ENCODE results near the gene GOLGA2. TPM values are rescaled to one million over a fixed set of nuclear protein-coding genes. Genes with fewer than 3 reads are reported as not detected.

The GOLGA2 gene
- total RNA-seq, 4 donors from 2014 or later, result 71.1 to 130 (median 83.1) TPM

DNA sequence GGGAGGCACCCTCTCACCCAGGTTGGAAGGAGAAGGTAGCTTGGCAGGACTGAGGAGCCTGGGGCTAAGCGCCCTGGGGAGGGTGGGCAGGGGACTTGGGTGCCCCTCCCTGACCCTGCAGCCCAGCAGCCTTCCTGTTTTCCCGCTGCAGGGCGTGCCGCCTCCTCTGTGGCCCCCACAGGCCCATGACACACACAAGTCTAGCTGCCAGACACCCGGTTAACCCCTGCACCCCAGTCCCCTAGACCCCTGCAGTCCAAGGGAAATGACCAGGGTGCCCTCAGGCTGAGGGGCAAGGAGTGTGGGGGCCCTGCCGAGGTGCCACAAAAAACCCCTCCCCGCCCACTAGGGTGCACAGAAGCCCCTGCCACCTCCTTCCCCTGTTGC lies 33.0 kb downstream of the GOLGA2 start:
- Histone ChIP-seq H3K27me3 (peaks cover 16% of the 10 kb centered on the region), H3K27ac (peak overlapping the region in 3 of 4 donors; percentile 72 to 81 (median 73)), H3K4me1 (peaks cover 0 to 21% (median 12%) of the 10 kb centered on the region in 3 donors), H3K9me3 (no peaks in the 10 kb centered on the region), H3K4me3 (peak overlapping the region in 1 of 2 donors; percentile 45), H3K36me3 (no peaks in the 10 kb centered on the region)
- TF ChIP-seq, protein P1, sequence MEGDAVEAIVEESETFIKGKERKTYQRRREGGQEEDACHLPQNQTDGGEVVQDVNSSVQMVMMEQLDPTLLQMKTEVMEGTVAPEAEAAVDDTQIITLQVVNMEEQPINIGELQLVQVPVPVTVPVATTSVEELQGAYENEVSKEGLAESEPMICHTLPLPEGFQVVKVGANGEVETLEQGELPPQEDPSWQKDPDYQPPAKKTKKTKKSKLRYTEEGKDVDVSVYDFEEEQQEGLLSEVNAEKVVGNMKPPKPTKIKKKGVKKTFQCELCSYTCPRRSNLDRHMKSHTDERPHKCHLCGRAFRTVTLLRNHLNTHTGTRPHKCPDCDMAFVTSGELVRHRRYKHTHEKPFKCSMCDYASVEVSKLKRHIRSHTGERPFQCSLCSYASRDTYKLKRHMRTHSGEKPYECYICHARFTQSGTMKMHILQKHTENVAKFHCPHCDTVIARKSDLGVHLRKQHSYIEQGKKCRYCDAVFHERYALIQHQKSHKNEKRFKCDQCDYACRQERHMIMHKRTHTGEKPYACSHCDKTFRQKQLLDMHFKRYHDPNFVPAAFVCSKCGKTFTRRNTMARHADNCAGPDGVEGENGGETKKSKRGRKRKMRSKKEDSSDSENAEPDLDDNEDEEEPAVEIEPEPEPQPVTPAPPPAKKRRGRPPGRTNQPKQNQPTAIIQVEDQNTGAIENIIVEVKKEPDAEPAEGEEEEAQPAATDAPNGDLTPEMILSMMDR (IDR thresholded peaks at IDR 0.05), result no peak
- TF ChIP-seq POLR2AphosphoS5 (IDR thresholded peaks at IDR 0.05), result no peak
- no peak for TF ChIP-seq POLR2A (IDR thresholded peaks at IDR 0.05)
- no peak for TF ChIP-seq EP300 (IDR thresholded peaks at IDR 0.05)
- 0% methylated on average over 3 of the region's 7 CpGs; no CpG with 5 or more reads in 1 of the 2 donors for WGBS, 2 donors (ENCODE audit: low coverage in 1 of 2)
- peak; percentile 49 for ATAC-seq

DNA sequence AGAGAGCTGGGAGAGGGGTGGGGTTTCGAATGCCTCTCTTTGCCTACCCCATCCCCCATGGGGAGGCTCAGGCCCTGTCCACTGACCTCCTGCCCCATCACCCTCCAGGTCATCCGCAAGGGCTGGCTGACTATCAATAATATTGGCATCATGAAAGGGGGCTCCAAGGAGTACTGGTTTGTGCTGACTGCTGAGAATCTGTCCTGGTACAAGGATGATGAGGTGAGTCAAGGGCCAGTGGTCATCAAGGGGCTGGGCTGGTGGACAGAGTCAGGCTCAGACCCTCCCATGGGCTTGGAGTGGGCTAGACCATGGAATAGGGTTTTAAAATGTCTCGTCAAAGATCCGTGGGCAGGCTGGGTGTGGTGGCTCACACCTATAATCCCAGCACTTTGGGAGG lies 33.7 kb downstream of the GOLGA2 start:
- no peak overlapping the region for H3K4me3 ChIP-seq
- no peaks in the 10 kb centered on the region for H3K36me3 ChIP-seq
- peaks cover 16% of the 10 kb centered on the region for H3K27me3 ChIP-seq
- H3K9me3 ChIP-seq, result no peaks in the 10 kb centered on the region
- peak overlapping the region in 3 of 4 donors; percentile 72 to 81 (median 73) for H3K27ac ChIP-seq
- TF ChIP-seq POLR2AphosphoS5 (IDR thresholded peaks at IDR 0.05) (no peak), EP300 (IDR thresholded peaks at IDR 0.05) (no peak), POLR2A (IDR thresholded peaks at IDR 0.05) (no peak)
- TF ChIP-seq, protein P1 (IDR thresholded peaks at IDR 0.05), result no peak
- peaks cover 0 to 21% (median 12%) of the 10 kb centered on the region in 3 donors for H3K4me1 ChIP-seq
- ATAC-seq, result no peak
- WGBS, 2 donors (ENCODE audit: low coverage in 1 of 2), result no CpG with 5 or more reads among the region's 4 CpGs

DNA sequence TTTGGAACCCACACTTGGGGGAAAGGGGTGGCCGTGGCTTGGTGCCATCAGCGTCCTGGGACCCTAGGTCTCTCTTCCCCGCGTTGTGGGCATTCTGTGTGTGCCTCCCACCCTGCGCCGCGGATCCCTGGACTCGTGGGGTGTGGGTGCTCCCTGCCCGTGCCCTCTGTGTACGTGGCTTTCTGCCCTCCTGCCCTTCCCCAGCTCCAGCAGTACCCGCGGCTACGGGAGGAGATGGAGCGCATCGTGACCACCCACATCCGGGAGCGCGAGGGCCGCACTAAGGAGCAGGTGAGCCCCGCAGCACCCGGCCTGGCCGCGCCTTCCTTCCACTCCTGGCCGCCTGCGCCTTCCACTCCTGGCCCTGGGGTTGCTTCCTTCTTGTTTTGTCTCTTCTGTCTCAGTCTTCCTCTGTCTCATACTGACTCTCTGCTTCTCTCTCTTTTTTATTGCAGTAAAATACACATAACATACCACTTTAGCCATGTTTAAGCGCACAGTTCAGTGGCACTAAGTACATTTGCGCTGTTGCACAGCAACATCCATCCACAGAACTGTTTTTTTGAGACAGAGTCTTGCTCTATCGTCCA lies 41.9 kb downstream of the GOLGA2 start:
- Histone ChIP-seq H3K9me3 (no peaks in the 10 kb centered on the region), H3K36me3 (no peaks in the 10 kb centered on the region), H3K4me1 (no peaks in the 10 kb centered on the region), H3K4me3 (no peak overlapping the region), H3K27me3 (no peaks in the 10 kb centered on the region), H3K27ac (no peak overlapping the region)
- 80 to 88% methylated on average over 1 to 16 of the region's 28 CpGs for WGBS, 2 donors (ENCODE audit: low coverage in 1 of 2)
- no peak for TF ChIP-seq POLR2A (IDR thresholded peaks at IDR 0.05)
- no peak for TF ChIP-seq POLR2AphosphoS5 (IDR thresholded peaks at IDR 0.05)
- TF ChIP-seq, protein P1 (IDR thresholded peaks at IDR 0.05), result no peak
- TF ChIP-seq EP300 (IDR thresholded peaks at IDR 0.05), result no peak
- ATAC-seq, result no peak

DNA sequence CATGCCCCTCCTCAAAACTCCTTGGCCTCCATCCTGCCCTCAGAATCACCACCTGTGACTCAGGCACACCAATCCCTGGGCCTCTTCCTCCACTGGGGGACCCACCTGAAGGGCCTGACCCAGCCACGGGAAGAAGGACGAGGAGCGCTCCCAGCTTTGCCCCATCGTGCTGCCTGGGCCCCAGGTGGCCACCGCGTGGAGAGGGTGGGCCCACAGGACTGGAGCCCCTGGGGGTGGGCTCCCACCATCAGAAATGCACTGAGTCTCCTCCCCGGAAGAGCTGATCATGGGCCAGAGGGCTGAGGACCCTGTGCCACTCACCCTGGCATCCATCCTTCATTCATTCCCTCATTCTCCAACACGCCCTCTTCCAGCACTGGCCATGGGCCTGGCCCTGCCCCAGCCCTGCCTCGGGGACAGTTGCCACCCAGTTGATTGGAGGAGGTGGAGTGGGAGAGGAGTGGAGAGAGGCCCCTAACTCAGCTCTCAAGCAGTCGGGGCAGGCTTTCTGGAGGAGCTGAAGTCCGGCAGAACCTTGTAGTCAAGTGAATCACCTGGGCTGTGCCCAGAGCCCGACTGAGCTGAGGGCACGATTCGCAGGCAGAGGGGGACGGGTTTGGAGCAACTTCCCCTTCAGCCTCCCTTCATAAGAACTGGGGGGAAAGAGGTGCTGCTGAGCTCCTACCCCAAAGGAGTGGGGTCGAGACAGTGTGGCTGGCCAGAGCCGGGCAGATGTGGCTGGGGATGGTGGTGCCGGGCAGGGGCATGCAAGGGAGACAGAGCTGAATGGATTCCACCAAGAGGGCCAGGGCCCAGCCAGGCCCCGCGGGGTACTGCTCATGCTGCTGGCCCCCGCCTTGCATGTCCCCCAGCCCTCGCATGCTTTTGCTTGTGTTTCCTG lies 43.0 kb downstream of the GOLGA2 start:
- Histone ChIP-seq H3K4me3 (no peak overlapping the region), H3K27ac (peak overlapping the region in 2 of 4 donors; percentile 61 to 66), H3K27me3 (no peaks in the 10 kb centered on the region), H3K4me1 (no peaks in the 10 kb centered on the region), H3K9me3 (no peaks in the 10 kb centered on the region), H3K36me3 (no peaks in the 10 kb centered on the region)
- no peak for ATAC-seq
- TF ChIP-seq POLR2A (IDR thresholded peaks at IDR 0.05), result no peak
- no peak for TF ChIP-seq EP300 (IDR thresholded peaks at IDR 0.05)
- TF ChIP-seq, protein P1 (IDR thresholded peaks at IDR 0.05), result no peak
- no peak for TF ChIP-seq POLR2AphosphoS5 (IDR thresholded peaks at IDR 0.05)
- WGBS, 2 donors (ENCODE audit: low coverage in 1 of 2), result 90% methylated on average over 2 of the region's 22 CpGs; no CpG with 5 or more reads in 1 of the 2 donors

Measured in gastroesophageal sphincter (tissue), 4 donors.